AG09309 (cell line): ENCODE data around the gene OR7G2.
"Not testable (repeated sequence)": the region's sequence is repeated elsewhere in the genome, so short reads cannot be mapped to it uniquely, and the experiment has no call there.

Source experiments
- DNase-seq: peaks from one replicate; pipeline ENCODE4 v3.0.0-alpha.2; 2010; ENCODE audit warnings: low read depth
- H3K4me3 ChIP-seq: 2 replicates; pipeline ENCODE4 v1.5.1; 2011; ENCODE audit warnings: mild to moderate bottlenecking, low read depth, low read length, moderate library complexity; ENCODE audit not compliant: control insufficient read depth
- CTCF ChIP-seq: IDR thresholded peaks from 2 replicates; pipeline ENCODE4 v1.5.1; 2011; ENCODE audit warnings: mild to moderate bottlenecking, low read depth, low read length, inconsistent platforms; ENCODE audit not compliant: insufficient read depth, control insufficient read depth; ENCODE audit errors: missing control alignments

Gene OR7G2

GRCh38 chr19:9060564-9061340 lies 46.5 kb downstream of the OR7G2 start:
- no peak for TF ChIP-seq CTCF
- no peak overlapping the region for H3K4me3 ChIP-seq
- no peak for DNase-seq

- H3K4me3 ChIP-seq: no peak overlapping the region
- DNase-seq: no peak
- no peak for TF ChIP-seq CTCF
Measured at GRCh38 chr19:9058905-9059667, 48.2 kb downstream of the OR7G2 start.

- no peak overlapping the region for H3K4me3 ChIP-seq
- no peak for TF ChIP-seq CTCF
- DNase-seq: no peak
Measured at GRCh38 chr19:9057505-9058258, 49.6 kb downstream of the OR7G2 start.

GRCh38 chr19:9056131-9056530 lies 51.1 kb downstream of the OR7G2 start:
- H3K4me3 ChIP-seq, DNase-seq: not testable (repeated sequence)

- H3K4me3 ChIP-seq: no peak overlapping the region
- no peak for TF ChIP-seq CTCF
- DNase-seq: no peak
Measured at GRCh38 chr19:9054765-9055164, 52.5 kb downstream of the OR7G2 start.

GRCh38 chr19:9054207-9054606 lies 53.1 kb downstream of the OR7G2 start:
- TF ChIP-seq CTCF: no peak
- no peak overlapping the region for H3K4me3 ChIP-seq
- no peak for DNase-seq

- not testable (repeated sequence) for DNase-seq, H3K4me3 ChIP-seq
Measured at GRCh38 chr19:9053674-9054073, 53.6 kb downstream of the OR7G2 start.
